Peyer's patch (tissue), 4 donors: Measurements from ENCODE around the gene CDK10. TPM values are rescaled to one million over a fixed set of nuclear protein-coding genes. Genes with fewer than 3 reads are reported as not detected.
"Not testable (repeated sequence)": the region's sequence is repeated elsewhere in the genome, so short reads cannot be mapped to it uniquely, and the experiment has no call there.

Experiments used
- DNase-seq, 3 donors: peaks; one replicate each; pipeline ENCODE4 v3.0.0-alpha.2; 2017 to 2019
- H3K27ac ChIP-seq, 4 donors: fragments of 200-600 bp; sonication (generic); one replicate each; pipeline ENCODE4 v1.5.1; 2016 to 2019
- H3K27me3 ChIP-seq, 2 donors: fragments of 200-600 bp; sonication (generic); one replicate each; pipeline ENCODE4 v1.5.1; 2019
- H3K36me3 ChIP-seq, 3 donors: fragments of 200-600 bp; sonication (generic); one replicate each; pipeline ENCODE4 v1.5.1; 2016 to 2019
- H3K4me1 ChIP-seq, 4 donors: fragments of 200-600 bp; sonication (generic); one replicate each; pipeline ENCODE4 v1.5.1; 2016 to 2019
- H3K4me3 ChIP-seq, 4 donors: fragments of 200-600 bp; sonication (generic); 1 replicate in 3 of 4; 2 replicates in 1 of 4; pipeline ENCODE4 v1.5.1; 2016 to 2019; ENCODE audit warnings: mild to moderate bottlenecking in 1 of 4
- H3K9me3 ChIP-seq, 4 donors: fragments of 200-600 bp; sonication (generic); one replicate each; pipeline ENCODE4 v1.5.1; 2016 to 2019; ENCODE audit warnings: mild to moderate bottlenecking in 1 of 4
- CTCF ChIP-seq, 6 experiments: fragments of 450-650 bp in 4 of 6; fragments of 200-600 bp in 2 of 6; sonication (generic) in 1 of 6; IDR thresholded peaks; one replicate each; pipeline ENCODE4 v1.5.1; 2017 to 2019; ENCODE audit warnings: antibody characterized with exemption in 6 of 6, mild to moderate bottlenecking in 3 of 6, moderate library complexity in 1 of 6
- POLR2A ChIP-seq, 2 donors: fragments of 450-650 bp; IDR thresholded peaks; one replicate each; pipeline ENCODE4 v1.5.1; 2017; ENCODE audit warnings: antibody characterized with exemption in 2 of 2, mild to moderate bottlenecking in 2 of 2, moderate library complexity in 2 of 2
- total RNA-seq, 4 donors: library from RNA; depleted of rRNA; stranded (reverse); fragments of >200 nt; gene quantifications; one replicate each; pipeline ENCODE4 v1.1.0, GENCODE V29; 2016

CDK10 gene
- total RNA-seq, 4 donors from 2014 or later, result 97.9 to 198 (median 158) TPM

- Histone ChIP-seq H3K36me3 (no peaks in the 10 kb centered on the region), H3K27ac (peak overlapping the region in 3 of 4 donors; percentile 40 to 89 (median 79)), H3K9me3 (no peaks in the 10 kb centered on the region), H3K4me1 (peaks cover 0 to 13% (median 0%) of the 10 kb centered on the region in 4 donors), H3K4me3 (peak overlapping the region in 2 of 4 donors; percentile 36 to 41), H3K27me3 (no peaks in the 10 kb centered on the region)
- peak in 1 of 3 donors; percentile 67 for DNase-seq
- TF ChIP-seq POLR2A (IDR thresholded peaks at IDR 0.05), result peak in 1 of 2 donors; percentile 15
- TF ChIP-seq CTCF (IDR thresholded peaks at IDR 0.05), result no peak
Observed at GRCh38 chr16:89668790-89669158, 17.7 kb upstream of the CDK10 start.

GRCh38 chr16:89669755-89670154, 16.7 kb upstream of the CDK10 start:
- no peaks in the 10 kb centered on the region for H3K9me3 ChIP-seq
- H3K27ac ChIP-seq, result no peak overlapping the region
- H3K27me3 ChIP-seq, result no peaks in the 10 kb centered on the region
- TF ChIP-seq CTCF (IDR thresholded peaks at IDR 0.05) (no peak), POLR2A (IDR thresholded peaks at IDR 0.05) (no peak)
- H3K4me1 ChIP-seq, result peaks cover 0 to 13% (median 0%) of the 10 kb centered on the region in 4 donors
- H3K4me3 ChIP-seq, result no peak overlapping the region
- DNase-seq, result no peak
- no peaks in the 10 kb centered on the region for H3K36me3 ChIP-seq

- TF ChIP-seq POLR2A (IDR thresholded peaks at IDR 0.05) (no peak), CTCF (IDR thresholded peaks at IDR 0.05) (no peak)
- H3K4me1 ChIP-seq, result peaks cover 0 to 13% (median 0%) of the 10 kb centered on the region in 4 donors
- H3K9me3 ChIP-seq, result no peaks in the 10 kb centered on the region
- peak overlapping the region in 1 of 4 donors; percentile 73 for H3K27ac ChIP-seq
- no peaks in the 10 kb centered on the region for H3K36me3 ChIP-seq
- no peak for DNase-seq
- H3K4me3 ChIP-seq, result no peak overlapping the region
- no peaks in the 10 kb centered on the region for H3K27me3 ChIP-seq
Observed at GRCh38 chr16:89670496-89671431, 15.7 kb upstream of the CDK10 start.

GRCh38 chr16:89671565-89671964, 14.9 kb upstream of the CDK10 start:
- not testable (repeated sequence) for H3K36me3 ChIP-seq

GRCh38 chr16:89672177-89672941, 14.1 kb upstream of the CDK10 start:
- Histone ChIP-seq H3K27me3 (no peaks in the 10 kb centered on the region), H3K9me3 (no peaks in the 10 kb centered on the region), H3K4me1 (peaks cover 0 to 13% (median 0%) of the 10 kb centered on the region in 4 donors), H3K4me3 (no peak overlapping the region), H3K36me3 (no peaks in the 10 kb centered on the region), H3K27ac (no peak overlapping the region)
- TF ChIP-seq CTCF (IDR thresholded peaks at IDR 0.05) (no peak), POLR2A (IDR thresholded peaks at IDR 0.05) (no peak)
- DNase-seq, result no peak

More at GRCh38 chr16:89671565-89671964, 14.9 kb upstream of the CDK10 start:
- DNase-seq, H3K27me3 ChIP-seq, H3K9me3 ChIP-seq, H3K27ac ChIP-seq, H3K4me3 ChIP-seq: not testable (repeated sequence)
- H3K4me1 ChIP-seq, result peaks cover 0 to 13% (median 0%) of the 10 kb centered on the region in 4 donors

- no peaks in the 10 kb centered on the region for H3K9me3 ChIP-seq
- no peaks in the 10 kb centered on the region for H3K27me3 ChIP-seq
- H3K36me3 ChIP-seq, result no peaks in the 10 kb centered on the region
- no peak for DNase-seq
- no peaks in the 10 kb centered on the region for H3K4me1 ChIP-seq
- TF ChIP-seq POLR2A (IDR thresholded peaks at IDR 0.05) (no peak), CTCF (IDR thresholded peaks at IDR 0.05) (no peak)
- H3K4me3 ChIP-seq, result no peak overlapping the region
- no peak overlapping the region for H3K27ac ChIP-seq
Observed at GRCh38 chr16:89678258-89678657, 8.2 kb upstream of the CDK10 start.
